Astrocyte of the spinal cord (primary cell): ENCODE measurements around the gene CFAP119.
A peak's percentile ranks its signal among the peaks of the same experiment; 100 is the strongest.

Experiments used
- DNase-seq: peaks from one replicate; pipeline ENCODE4 v3.0.0; 2011; ENCODE audit warnings: low read depth, low spot score
- H3K4me3 ChIP-seq: 2 replicates; pipeline ENCODE4 v1.5.1; 2011; ENCODE audit warnings: low read depth, mild to moderate bottlenecking, low read length, moderate library complexity
- in situ Hi-C: cut with HindIII; loops from 2 replicates; pipeline ENCODE4 v1.10.0; 2017; ENCODE audit warnings: low sequenced_read_pairs
- TF ChIP-seq, protein P1 (sequence below): IDR thresholded peaks from 2 replicates; pipeline ENCODE4 v1.5.1; 2012; ENCODE audit warnings: low read depth, mild to moderate bottlenecking, low read length, inconsistent platforms

Gene CFAP119

DNA sequence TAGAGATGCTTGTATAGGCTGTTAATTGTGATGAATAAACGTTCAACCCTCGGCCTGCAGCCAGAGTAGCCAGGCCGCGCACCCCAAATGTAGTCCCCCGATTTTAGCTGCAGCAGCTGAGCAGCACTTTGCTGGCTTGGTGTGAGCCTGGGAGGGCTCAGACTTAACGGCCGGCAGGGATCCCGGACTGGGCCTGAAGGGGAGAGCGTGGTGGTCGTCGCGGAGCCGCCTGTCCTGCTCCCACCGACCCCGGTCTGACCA lies 13.2 kb upstream of the CFAP119 start:
- in situ Hi-C loops, result loop anchor here (25.0 kb wide), 1 partner anchor 112 kb away; the partner anchor contains the start of genes BCL7C and CTF1
- H3K4me3 ChIP-seq, result peak overlapping the region; percentile 48
- TF ChIP-seq, protein P1, sequence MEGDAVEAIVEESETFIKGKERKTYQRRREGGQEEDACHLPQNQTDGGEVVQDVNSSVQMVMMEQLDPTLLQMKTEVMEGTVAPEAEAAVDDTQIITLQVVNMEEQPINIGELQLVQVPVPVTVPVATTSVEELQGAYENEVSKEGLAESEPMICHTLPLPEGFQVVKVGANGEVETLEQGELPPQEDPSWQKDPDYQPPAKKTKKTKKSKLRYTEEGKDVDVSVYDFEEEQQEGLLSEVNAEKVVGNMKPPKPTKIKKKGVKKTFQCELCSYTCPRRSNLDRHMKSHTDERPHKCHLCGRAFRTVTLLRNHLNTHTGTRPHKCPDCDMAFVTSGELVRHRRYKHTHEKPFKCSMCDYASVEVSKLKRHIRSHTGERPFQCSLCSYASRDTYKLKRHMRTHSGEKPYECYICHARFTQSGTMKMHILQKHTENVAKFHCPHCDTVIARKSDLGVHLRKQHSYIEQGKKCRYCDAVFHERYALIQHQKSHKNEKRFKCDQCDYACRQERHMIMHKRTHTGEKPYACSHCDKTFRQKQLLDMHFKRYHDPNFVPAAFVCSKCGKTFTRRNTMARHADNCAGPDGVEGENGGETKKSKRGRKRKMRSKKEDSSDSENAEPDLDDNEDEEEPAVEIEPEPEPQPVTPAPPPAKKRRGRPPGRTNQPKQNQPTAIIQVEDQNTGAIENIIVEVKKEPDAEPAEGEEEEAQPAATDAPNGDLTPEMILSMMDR, result no peak
- DNase-seq, result no peak

DNA sequence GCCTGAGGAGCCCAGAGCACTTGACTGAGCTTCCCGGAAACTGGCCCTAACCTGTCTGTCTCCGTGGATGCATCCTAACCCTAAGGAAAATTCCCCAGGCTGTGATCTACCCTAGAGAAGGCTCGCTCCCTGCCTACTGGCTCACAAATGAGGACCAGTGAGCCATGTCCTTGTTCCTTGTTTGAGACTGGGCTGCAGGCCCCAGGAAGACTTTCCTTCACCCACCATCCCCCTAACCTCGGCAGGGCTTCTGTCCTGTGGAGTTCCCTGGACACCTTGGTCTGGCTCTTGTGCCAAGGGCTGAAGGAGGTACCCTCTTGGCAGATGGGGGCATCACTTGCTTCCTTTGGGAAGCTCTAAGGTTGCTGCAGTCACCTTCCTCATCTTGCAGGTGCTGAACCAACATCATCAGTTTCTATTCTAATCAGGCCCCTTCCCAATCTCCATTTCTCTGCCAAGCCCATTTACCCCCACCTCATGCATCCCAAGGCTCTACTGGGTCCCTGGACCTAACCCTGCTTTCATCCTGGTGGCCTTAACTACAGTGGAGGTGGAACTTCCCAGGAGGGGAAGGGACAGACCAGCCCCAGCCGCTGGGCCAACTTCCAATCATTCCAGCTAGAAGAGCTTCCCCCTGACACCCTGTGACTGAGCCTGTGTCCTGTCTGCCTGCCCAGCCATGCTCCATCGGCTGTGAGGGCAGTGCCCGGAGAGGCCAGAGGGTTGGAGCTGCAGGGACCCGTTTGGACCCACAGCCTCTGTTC lies 12.7 kb upstream of the CFAP119 start:
- no peak for DNase-seq
- TF ChIP-seq, protein P1, result no peak
- H3K4me3 ChIP-seq, result peak overlapping the region; percentile 48
- in situ Hi-C loops, result loop anchor here (25.0 kb wide), 1 partner anchor 113 kb away; the partner anchor contains the start of genes BCL7C and CTF1

DNA sequence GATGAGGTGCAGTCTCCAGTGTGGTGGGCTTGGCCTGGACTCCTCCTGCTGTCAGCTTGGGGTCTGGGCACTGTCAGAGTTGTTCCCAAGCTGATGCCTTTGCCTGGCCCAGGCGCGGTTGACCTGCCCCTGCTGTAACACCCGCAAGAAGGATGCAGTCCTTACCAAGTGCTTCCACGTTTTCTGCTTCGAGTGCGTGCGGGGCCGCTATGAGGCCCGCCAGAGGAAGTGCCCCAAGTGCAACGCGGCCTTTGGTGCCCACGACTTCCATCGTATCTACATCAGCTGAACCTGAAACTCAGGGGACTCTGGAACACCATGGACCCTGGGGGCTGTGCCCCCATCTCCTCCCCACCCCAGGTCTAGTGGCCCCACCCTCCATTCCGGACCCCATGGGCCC lies 12.0 kb upstream of the CFAP119 start:
- H3K4me3 ChIP-seq, result no peak overlapping the region
- in situ Hi-C loops, result no loop called here
- no peak for DNase-seq
- TF ChIP-seq, protein P1, result no peak

DNA sequence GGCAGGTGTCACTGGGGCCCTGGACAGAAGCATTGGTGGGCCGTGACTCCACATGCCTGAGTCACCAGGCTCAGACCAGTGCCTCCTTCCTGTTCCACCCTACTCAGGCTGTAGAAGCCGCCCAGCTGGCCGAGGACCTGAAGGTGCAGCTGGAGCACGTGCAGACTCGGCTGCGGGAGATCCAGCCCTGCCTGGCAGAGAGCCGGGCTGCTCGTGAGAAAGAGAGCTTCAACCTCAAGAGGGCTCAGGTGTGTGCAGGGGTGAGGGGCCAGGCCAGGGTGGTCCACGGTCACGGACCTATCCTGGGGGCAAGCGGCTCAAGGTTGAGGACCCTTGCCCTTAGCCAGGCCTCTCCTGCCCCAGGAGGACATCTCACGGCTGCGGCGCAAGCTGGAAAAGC lies 9.9 kb upstream of the CFAP119 start:
- TF ChIP-seq, protein P1, result no peak
- H3K4me3 ChIP-seq, result no peak overlapping the region
- DNase-seq, result no peak
- in situ Hi-C loops, result no loop called here

DNA sequence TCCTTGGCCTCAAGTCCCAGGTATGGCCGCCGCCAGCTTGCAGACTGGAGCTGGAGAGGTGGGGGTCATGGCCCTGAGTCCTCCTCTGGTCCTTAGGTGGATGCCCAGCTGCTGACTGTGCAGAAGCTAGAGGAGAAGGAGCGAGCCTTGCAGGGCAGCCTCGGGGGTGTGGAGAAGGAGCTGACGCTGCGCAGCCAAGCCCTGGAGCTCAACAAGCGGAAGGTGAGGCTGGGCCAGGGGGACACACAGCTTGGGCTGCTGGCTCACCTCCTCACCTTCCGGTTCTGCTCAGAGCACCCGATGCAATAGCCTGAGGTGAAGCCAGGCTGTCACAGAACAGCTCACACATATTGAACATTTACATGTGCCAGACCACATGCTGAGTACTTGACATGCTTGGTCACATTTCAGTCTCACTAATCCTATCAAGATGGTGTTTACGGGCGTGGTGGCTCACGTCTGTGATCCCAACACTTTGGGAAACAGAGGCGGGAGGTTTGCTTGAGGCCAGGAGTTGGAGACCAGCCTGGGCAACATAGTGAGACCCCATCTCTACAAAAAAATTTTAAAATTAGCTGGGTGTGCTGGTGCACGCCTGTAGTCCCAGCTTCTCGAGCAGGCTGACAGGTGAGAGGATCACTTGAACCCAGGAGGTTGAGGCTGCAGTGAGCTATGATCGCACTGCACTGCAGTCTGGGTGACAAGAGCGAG lies 7.7 kb upstream of the CFAP119 start:
- H3K4me3 ChIP-seq, result no peak overlapping the region
- in situ Hi-C loops, result no loop called here
- DNase-seq, result no peak
- TF ChIP-seq, protein P1, result no peak

DNA sequence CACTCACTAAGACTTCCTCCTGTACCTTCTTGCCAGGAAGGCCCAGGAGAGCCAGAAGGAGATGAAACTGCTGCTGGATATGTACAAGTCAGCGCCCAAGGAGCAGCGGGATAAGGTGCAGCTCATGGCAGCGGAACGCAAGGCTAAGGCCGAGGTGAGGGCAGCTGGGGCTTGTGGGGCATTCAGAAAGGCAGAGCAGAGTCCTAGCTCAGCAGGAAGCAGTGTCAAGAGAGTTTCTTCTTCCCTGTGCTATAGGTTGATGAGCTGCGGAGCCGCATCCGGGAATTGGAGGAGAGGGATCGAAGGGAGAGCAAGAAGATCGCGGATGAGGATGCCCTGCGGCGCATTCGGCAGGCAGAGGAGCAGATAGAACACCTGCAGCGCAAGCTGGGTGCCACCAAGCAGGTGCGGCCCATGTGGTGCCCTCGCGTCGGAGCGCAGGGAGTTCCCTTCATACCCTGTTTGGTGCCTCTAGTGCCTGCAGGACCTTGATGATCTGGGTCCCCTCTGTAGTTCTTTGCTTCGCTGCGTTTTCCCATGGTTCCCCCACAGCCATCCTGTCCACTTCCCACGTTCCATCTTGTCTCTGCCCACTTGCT lies 6.8 kb upstream of the CFAP119 start:
- TF ChIP-seq, protein P1, result no peak
- in situ Hi-C loops, result no loop called here
- DNase-seq, result no peak
- no peak overlapping the region for H3K4me3 ChIP-seq
